ENCODE data around the gene ZDHHC6.
"Not testable (repeated sequence)": the region's sequence is repeated elsewhere in the genome, so short reads cannot be mapped to it uniquely, and the experiment has no call there.

Gene ZDHHC6

GRCh38 chr10:112429147-112429546, 17.6 kb downstream of the ZDHHC6 start:
- no peak for DNase-seq
- no peaks in the 10 kb centered on the region for H3K9me3 Mint-ChIP-seq
- H3K36me3 Mint-ChIP-seq: peaks cover 40% of the 10 kb centered on the region

GRCh38 chr10:112426111-112426510, 20.6 kb downstream of the ZDHHC6 start:
- H3K36me3 Mint-ChIP-seq: peaks cover 48% of the 10 kb centered on the region
- no peaks in the 10 kb centered on the region for H3K4me1 Mint-ChIP-seq
- no peaks in the 10 kb centered on the region for H3K9me3 Mint-ChIP-seq
- CTCF ChIA-PET: interaction anchor here (3.3 kb wide), 1 partner anchor 10 kb away, joined by 19 read pairs; no protein-coding TSS in a partner anchor
- H3K27me3 Mint-ChIP-seq: no peaks in the 10 kb centered on the region
- H3K4me3 Mint-ChIP-seq: no peak overlapping the region
- H3K27ac Mint-ChIP-seq: no peak overlapping the region
- DNase-seq: no peak

More at GRCh38 chr10:112429147-112429546, 17.6 kb downstream of the ZDHHC6 start:
- H3K4me3 Mint-ChIP-seq: no peak overlapping the region
- no peaks in the 10 kb centered on the region for H3K4me1 Mint-ChIP-seq
- no peak overlapping the region for H3K27ac Mint-ChIP-seq
- CTCF ChIA-PET: no interaction called here
- no peaks in the 10 kb centered on the region for H3K27me3 Mint-ChIP-seq

GRCh38 chr10:112424651-112425050, 22.1 kb downstream of the ZDHHC6 start:
- Mint-ChIP-seq H3K27ac (no peak overlapping the region), H3K4me1 (no peaks in the 10 kb centered on the region), H3K4me3 (no peak overlapping the region), H3K27me3 (no peaks in the 10 kb centered on the region), H3K9me3 (no peaks in the 10 kb centered on the region), H3K36me3 (peaks cover 49% of the 10 kb centered on the region)
- DNase-seq: no peak
- CTCF ChIA-PET: interaction anchor here (3.3 kb wide), 1 partner anchor 11 kb away, joined by 19 read pairs; no protein-coding TSS in a partner anchor

DNA sequence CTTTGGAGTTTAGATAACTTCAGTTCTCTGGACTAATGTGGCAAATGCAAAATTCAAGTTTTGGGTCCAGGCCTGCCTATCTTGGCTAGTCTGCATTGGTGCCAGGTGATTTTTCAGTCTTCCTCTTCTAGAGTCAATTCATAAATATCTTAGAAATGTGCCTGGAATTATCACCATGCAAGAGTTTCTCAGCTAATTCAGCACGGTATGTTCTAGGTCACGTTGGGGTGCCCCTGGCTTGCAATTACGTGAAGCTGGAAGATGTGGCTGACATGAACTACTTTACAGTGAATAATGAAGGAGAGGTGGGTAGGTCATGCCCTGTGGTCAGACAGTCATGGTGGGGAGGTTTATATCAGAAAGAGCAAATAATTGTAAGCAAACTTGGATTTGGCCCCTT, 25.0 kb downstream of the ZDHHC6 start:
- Mint-ChIP-seq H3K27me3 (no peaks in the 10 kb centered on the region), H3K4me3 (no peak overlapping the region), H3K27ac (no peak overlapping the region), H3K36me3 (peaks cover 39% of the 10 kb centered on the region), H3K9me3 (no peaks in the 10 kb centered on the region), H3K4me1 (no peaks in the 10 kb centered on the region)
- DNase-seq: no peak
- CTCF ChIA-PET: no interaction called here

DNA sequence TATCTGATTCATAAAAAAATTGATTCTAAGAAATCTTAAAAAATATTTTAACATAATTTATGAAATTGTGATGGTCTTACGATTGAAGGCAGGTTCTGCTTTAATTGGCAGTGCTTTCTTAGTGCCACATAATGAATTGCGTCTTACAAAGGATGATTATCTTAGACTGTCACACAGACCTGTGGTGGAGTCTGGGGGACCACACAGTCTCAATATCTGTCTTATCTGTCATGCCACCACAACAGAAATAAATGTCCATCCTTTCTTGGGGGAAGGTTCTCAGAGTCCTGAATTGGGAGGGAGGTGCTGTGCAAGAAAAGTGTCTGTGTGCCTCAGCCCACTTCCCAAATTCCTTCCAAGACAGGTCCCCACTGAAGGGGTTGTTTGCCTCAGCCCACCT, 34.0 kb downstream of the ZDHHC6 start:
- Mint-ChIP-seq H3K36me3 (peaks cover 54% of the 10 kb centered on the region), H3K27ac (no peak overlapping the region), H3K4me3 (no peak overlapping the region), H3K9me3 (no peaks in the 10 kb centered on the region), H3K4me1 (no peaks in the 10 kb centered on the region), H3K27me3 (no peaks in the 10 kb centered on the region)
- CTCF ChIA-PET: interaction anchor here (1.0 kb wide), 1 partner anchor 60 kb away, joined by 3 read pairs; no protein-coding TSS in a partner anchor
- DNase-seq: no peak

DNA sequence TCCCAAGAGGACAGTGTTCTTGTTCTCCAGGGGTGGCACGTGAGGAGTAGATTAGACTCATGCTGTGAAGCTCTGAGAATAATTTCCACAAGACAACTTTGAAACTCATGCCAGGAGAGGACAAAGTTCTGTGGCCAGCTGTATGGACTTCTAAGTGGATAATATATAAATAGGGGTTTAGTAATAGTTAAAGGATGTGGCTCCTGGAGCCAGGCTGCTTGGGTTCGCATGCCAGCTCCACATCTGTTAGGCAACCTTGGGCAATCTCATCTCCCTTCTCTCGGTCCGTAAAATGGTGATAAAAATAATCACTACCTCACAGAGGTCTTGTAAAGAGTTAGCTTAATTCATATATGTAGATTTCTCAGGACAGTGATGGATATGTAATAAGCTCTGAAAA, 37.0 kb downstream of the ZDHHC6 start:
- no peak for DNase-seq
- H3K36me3 Mint-ChIP-seq: peaks cover 56% of the 10 kb centered on the region
- CTCF ChIA-PET: no interaction called here
- no peaks in the 10 kb centered on the region for H3K9me3 Mint-ChIP-seq
- H3K4me1 Mint-ChIP-seq: no peaks in the 10 kb centered on the region
- no peak overlapping the region for H3K27ac Mint-ChIP-seq
- H3K4me3 Mint-ChIP-seq: no peak overlapping the region
- no peaks in the 10 kb centered on the region for H3K27me3 Mint-ChIP-seq

DNA sequence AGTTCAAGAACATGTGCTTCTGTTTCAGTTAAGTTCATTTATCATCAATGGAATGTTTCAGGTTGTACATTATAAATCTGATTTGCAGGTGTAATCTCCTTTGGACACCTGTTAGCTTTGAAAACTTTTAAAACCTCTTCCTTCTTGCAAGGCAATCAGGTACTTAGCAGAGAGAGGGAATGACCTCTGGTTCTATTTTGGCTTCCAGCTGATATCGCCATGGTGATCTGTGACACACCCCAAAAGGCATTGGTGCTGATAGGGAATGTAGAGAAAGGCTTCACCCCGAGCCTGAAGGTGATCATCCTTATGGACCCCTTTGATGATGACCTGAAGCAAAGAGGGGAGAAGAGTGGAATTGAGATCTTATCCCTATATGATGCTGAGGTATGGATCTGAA, 37.4 kb downstream of the ZDHHC6 start:
- Mint-ChIP-seq H3K27ac (no peak overlapping the region), H3K4me3 (no peak overlapping the region), H3K4me1 (no peaks in the 10 kb centered on the region), H3K9me3 (no peaks in the 10 kb centered on the region), H3K36me3 (peaks cover 56% of the 10 kb centered on the region), H3K27me3 (no peaks in the 10 kb centered on the region)
- DNase-seq: no peak
- CTCF ChIA-PET: interaction anchor here (1.4 kb wide), 1 partner anchor 63 kb away, joined by 3 read pairs; no protein-coding TSS in a partner anchor

GRCh38 chr10:112407696-112408095, 39.0 kb downstream of the ZDHHC6 start:
- DNase-seq: no peak
- no peak overlapping the region for H3K27ac Mint-ChIP-seq
- no peaks in the 10 kb centered on the region for H3K4me1 Mint-ChIP-seq
- H3K36me3 Mint-ChIP-seq: peaks cover 53% of the 10 kb centered on the region
- CTCF ChIA-PET: no interaction called here
- no peaks in the 10 kb centered on the region for H3K9me3 Mint-ChIP-seq
- no peak overlapping the region for H3K4me3 Mint-ChIP-seq
- no peaks in the 10 kb centered on the region for H3K27me3 Mint-ChIP-seq

- H3K36me3 Mint-ChIP-seq: peaks cover 57% of the 10 kb centered on the region
- H3K9me3 Mint-ChIP-seq, CTCF ChIA-PET, DNase-seq, H3K27me3 Mint-ChIP-seq, H3K27ac Mint-ChIP-seq, H3K4me3 Mint-ChIP-seq, H3K4me1 Mint-ChIP-seq: not testable (repeated sequence)
Observed at GRCh38 chr10:112406806-112407205, 39.9 kb downstream of the ZDHHC6 start.

DNA sequence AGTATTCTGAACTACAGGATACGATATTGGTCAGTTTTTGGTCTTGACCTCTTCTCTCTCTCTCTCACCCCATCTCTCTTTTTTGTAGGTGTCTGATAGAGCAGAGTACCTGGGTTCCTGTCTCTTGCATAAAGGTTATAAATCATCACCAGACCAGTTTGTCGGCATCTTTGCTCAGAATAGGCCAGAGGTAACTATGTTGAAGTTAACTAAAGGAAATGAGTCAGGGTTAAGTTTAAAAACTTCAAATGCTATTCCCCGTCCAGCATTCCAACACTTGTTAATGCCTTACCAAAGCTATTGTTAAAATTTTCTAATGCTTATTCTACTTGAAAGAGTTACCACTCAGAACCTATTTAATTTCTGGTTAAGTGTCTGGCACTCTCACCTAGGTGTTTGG, 42.1 kb downstream of the ZDHHC6 start:
- Mint-ChIP-seq H3K9me3 (no peaks in the 10 kb centered on the region), H3K27ac (no peak overlapping the region), H3K4me1 (no peaks in the 10 kb centered on the region), H3K36me3 (peaks cover 54% of the 10 kb centered on the region), H3K4me3 (no peak overlapping the region), H3K27me3 (no peaks in the 10 kb centered on the region)
- CTCF ChIA-PET: no interaction called here
- no peak for DNase-seq

- CTCF ChIA-PET: no interaction called here
- H3K27ac Mint-ChIP-seq: no peak overlapping the region
- H3K9me3 Mint-ChIP-seq: no peaks in the 10 kb centered on the region
- no peaks in the 10 kb centered on the region for H3K4me1 Mint-ChIP-seq
- H3K27me3 Mint-ChIP-seq: no peaks in the 10 kb centered on the region
- DNase-seq: no peak
- peaks cover 51% of the 10 kb centered on the region for H3K36me3 Mint-ChIP-seq
- H3K4me3 Mint-ChIP-seq: no peak overlapping the region
Observed at GRCh38 chr10:112402917-112403316, 43.8 kb downstream of the ZDHHC6 start.

DNA sequence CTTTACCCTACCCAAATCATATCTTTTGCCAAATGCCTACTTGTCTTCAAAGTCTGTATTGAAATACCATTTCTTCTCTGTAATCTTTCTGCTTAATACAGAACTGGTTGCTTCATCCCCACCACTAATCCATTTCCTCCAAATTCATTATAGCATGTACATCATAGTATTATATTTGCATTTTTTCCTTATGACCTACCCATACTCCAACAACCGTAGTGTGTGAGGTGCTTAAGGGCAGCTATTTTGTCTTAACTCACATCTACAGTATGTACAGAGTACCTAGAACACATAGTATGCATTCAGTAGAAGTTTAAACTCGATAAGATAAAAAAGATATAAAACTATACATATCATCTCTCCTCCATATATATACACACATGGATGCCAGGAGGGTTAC, 49.1 kb downstream of the ZDHHC6 start:
- peaks cover 5% of the 10 kb centered on the region for H3K4me1 Mint-ChIP-seq
- no peaks in the 10 kb centered on the region for H3K9me3 Mint-ChIP-seq
- no peaks in the 10 kb centered on the region for H3K27me3 Mint-ChIP-seq
- H3K4me3 Mint-ChIP-seq: no peak overlapping the region
- DNase-seq: no peak
- H3K27ac Mint-ChIP-seq: no peak overlapping the region
- CTCF ChIA-PET: no interaction called here
- peaks cover 20% of the 10 kb centered on the region for H3K36me3 Mint-ChIP-seq

DNA sequence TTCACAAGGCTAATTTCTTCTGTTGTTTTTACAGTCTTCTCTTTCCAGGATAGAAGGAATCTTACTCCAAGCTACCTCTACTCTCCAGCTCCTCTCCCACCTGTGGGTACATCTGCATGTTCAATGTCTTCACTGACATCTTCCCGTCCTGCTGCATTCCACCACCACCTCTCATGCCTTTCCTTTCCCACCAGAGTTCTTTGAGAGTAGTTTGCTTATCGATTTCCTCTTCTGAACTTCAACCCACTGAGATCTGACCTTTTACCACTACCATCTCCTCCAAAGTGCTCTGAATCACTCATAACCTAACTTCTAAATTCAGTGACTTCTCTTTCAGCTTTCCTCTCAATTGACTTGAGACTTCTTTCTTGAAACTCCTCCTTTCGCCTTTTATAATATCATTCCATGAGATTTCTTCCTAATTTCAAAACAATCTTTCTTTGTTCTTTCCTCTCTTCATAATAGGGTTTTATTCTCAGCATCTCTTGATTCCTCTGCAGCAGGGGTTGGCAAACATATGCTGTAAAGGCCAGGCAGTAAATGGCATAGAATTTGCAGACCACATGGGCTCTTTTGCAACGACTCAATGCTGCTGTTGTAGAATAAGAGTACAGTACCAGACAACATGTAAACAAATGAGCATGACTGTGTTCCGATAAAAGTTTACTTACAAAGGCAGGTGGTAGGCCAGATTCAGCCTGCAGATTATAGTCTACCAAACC, 50.7 kb downstream of the ZDHHC6 start:
- Mint-ChIP-seq H3K4me3 (no peak overlapping the region), H3K27ac (no peak overlapping the region), H3K36me3 (peaks cover 18% of the 10 kb centered on the region), H3K9me3 (no peaks in the 10 kb centered on the region), H3K4me1 (peaks cover 5% of the 10 kb centered on the region), H3K27me3 (no peaks in the 10 kb centered on the region)
- CTCF ChIA-PET: no interaction called here
- no peak for DNase-seq

GRCh38 chr10:112394475-112394875, 52.2 kb downstream of the ZDHHC6 start:
- Mint-ChIP-seq H3K27me3 (no peaks in the 10 kb centered on the region), H3K36me3 (peaks cover 12% of the 10 kb centered on the region), H3K9me3 (no peaks in the 10 kb centered on the region), H3K4me1 (peaks cover 15% of the 10 kb centered on the region), H3K4me3 (no peak overlapping the region), H3K27ac (no peak overlapping the region)
- CTCF ChIA-PET: no interaction called here
- DNase-seq: no peak

DNA sequence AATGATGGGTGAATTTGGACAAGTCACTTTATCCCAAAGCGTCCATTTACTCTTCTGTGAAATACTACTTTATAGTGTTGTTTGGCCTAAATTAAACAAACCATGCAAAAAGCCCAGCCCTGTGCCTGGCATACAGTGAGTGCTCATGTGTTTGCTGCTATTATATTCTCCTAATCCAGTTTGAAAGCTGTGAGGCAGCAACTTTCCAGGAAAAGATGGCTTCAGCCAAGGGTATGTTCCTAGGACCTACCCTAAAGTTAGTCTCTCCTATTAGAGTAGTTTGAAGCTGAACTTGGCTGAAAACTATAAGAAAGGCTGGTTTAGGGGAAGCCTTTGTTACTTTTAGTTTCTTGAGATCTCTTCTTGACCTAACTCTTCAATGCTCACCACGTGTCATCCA, 52.9 kb downstream of the ZDHHC6 start:
- Mint-ChIP-seq H3K36me3 (peaks cover 11% of the 10 kb centered on the region), H3K9me3 (no peaks in the 10 kb centered on the region), H3K4me1 (peaks cover 22% of the 10 kb centered on the region), H3K27me3 (no peaks in the 10 kb centered on the region), H3K4me3 (no peak overlapping the region), H3K27ac (no peak overlapping the region)
- no peak for DNase-seq
- CTCF ChIA-PET: no interaction called here
